A204.1 (cell line): ENCODE results near the gene LRRTM4.

Source experiments
- FAIRE-seq: peaks from 2 replicates; lab custom pipeline; 2012; peaks lifted over from hg19 to GRCh38; lab: Jason Lieb, UNC

LRRTM4 gene

GRCh38 chr2:77521931-77522470 lies at the start of gene LRRTM4:
LRRTM4 (minus strand) TSS chr2:77522376.
- no peak for FAIRE-seq

GRCh38 chr2:77571545-77571944 lies 49.4 kb upstream of the LRRTM4 start:
- FAIRE-seq, result no peak

GRCh38 chr2:77567723-77568122 lies 45.5 kb upstream of the LRRTM4 start:
- no peak for FAIRE-seq

- no peak for FAIRE-seq
Measured at GRCh38 chr2:77566582-77566981, 44.4 kb upstream of the LRRTM4 start.

- FAIRE-seq, result no peak
Measured at GRCh38 chr2:77566131-77566530, 44.0 kb upstream of the LRRTM4 start.

GRCh38 chr2:77552956-77553355 lies 30.8 kb upstream of the LRRTM4 start:
- no peak for FAIRE-seq

GRCh38 chr2:77538031-77538430 lies 15.9 kb upstream of the LRRTM4 start:
- FAIRE-seq, result no peak

GRCh38 chr2:77522888-77523287 lies 712 bp upstream of the LRRTM4 start:
- FAIRE-seq, result no peak

GRCh38 chr2:77521548-77521891 lies 656 bp downstream of the LRRTM4 start:
- no peak for FAIRE-seq

GRCh38 chr2:77520641-77521547 lies 1.3 kb downstream of the LRRTM4 start:
- FAIRE-seq, result no peak

- no peak for FAIRE-seq
Measured at GRCh38 chr2:77519888-77520506, 2.2 kb downstream of the LRRTM4 start.

- FAIRE-seq, result no peak
Measured at GRCh38 chr2:77519164-77519887, 2.9 kb downstream of the LRRTM4 start.

GRCh38 chr2:77518311-77518710 lies 3.9 kb downstream of the LRRTM4 start:
- no peak for FAIRE-seq

- FAIRE-seq, result no peak
Measured at GRCh38 chr2:77513191-77513590, 9.0 kb downstream of the LRRTM4 start.

GRCh38 chr2:77512507-77512906 lies 9.7 kb downstream of the LRRTM4 start:
- FAIRE-seq, result no peak

- FAIRE-seq, result no peak
Measured at GRCh38 chr2:77508511-77508910, 13.7 kb downstream of the LRRTM4 start.

GRCh38 chr2:77507657-77508056 lies 14.5 kb downstream of the LRRTM4 start:
- FAIRE-seq, result no peak

- no peak for FAIRE-seq
Measured at GRCh38 chr2:77488141-77488540, 34.0 kb downstream of the LRRTM4 start.

GRCh38 chr2:77487074-77487803 lies 34.9 kb downstream of the LRRTM4 start:
- no peak for FAIRE-seq

- no peak for FAIRE-seq
Measured at GRCh38 chr2:77484026-77484425, 38.1 kb downstream of the LRRTM4 start.

- no peak for FAIRE-seq
Measured at GRCh38 chr2:77479895-77480294, 42.3 kb downstream of the LRRTM4 start.

- no peak for FAIRE-seq
Measured at GRCh38 chr2:77479395-77479794, 42.8 kb downstream of the LRRTM4 start.
